ENCODE measurements around the gene EIF3A.

EIF3A gene

DNA sequence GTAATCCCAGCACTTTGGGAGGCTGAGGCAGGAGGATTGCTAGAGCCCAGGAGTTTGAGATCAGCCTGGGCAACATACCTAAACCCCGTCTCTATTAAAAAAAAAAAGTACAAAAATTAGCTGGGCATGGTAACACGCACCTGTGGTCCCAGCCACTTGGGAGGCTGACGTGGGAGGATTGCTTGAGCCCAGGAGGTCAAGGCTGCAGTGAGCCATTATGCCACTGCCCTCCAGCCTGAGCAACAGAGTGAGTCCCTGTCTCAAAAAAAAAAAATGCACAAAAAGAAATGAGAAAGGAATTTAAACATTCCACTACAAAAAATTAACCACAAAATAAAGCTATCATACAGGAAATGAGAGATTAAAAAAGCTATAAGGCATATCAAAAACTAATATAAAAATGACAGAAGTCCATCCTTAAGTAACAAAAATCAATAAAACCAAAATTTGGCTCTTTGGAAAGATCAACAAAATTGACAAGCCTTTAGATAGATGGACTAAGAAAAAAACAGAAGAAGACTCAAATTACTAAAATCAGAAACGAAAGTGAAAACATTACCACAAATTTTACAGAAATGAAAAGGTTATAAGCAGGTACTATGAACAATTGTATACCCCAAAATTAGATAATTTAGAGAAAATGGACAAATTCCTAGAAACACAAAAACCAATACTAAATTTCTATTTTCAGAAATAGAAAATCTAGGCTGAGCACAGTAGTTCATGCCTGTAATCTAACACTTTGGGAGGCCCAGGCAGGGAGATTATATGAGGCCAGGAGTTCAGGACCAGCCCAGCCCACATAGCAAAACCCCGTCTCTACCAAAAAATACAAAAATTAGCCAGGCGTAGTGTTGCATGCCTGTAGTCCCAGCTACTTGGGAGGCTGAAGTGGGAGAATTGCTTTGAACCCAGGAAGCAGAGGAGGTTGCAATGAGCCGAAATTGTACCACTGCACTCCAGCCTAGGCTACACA, 93.5 kb downstream of the EIF3A start:
- in situ Hi-C loops (cut with MboI; ENCODE audit: low pct_unique_long_range_greater_than_20kb, low sequenced_read_pairs), result no loop called here
- DNase-seq, result no peak

DNA sequence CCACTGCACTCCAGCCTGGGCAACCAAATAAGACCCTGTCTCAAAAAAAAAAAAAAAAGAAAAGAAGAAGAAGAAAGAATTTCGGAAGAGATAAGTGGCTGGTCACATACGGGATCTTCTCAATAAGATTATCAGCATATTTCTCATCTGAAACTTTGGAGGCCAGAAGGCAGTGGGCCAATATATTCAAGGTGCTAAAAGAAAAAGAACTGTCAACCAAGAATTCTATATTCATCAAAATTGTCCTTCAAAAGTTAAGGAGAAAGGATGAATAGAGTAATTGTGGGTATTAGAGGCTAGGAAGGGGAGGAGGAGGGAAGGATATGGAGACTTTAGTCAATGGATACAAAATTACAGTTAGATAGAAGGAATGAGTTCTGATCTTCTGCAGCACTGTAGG, 95.0 kb downstream of the EIF3A start:
- in situ Hi-C loops (cut with MboI; ENCODE audit: low pct_unique_long_range_greater_than_20kb, low sequenced_read_pairs), result no loop called here
- DNase-seq, result no peak
